ENCODE results near the gene PCSK6.

PCSK6 gene

GRCh38 chr15:101453123-101454120, 36.1 kb downstream of the PCSK6 start:
- no peak for DNase-seq (ENCODE audit: low read depth)
- TF ChIP-seq CTCF (IDR thresholded peaks at IDR 0.05; ENCODE audit: low read length, missing control alignments): no peak
- H3K4me3 ChIP-seq (replicated peaks; ENCODE audit: low read depth, low read length): no peak overlapping the region

- H3K4me3 ChIP-seq (replicated peaks; ENCODE audit: low read depth, low read length): no peak overlapping the region
- TF ChIP-seq CTCF (IDR thresholded peaks at IDR 0.05; ENCODE audit: low read length, missing control alignments): no peak
- no peak for DNase-seq (ENCODE audit: low read depth)
Measured at GRCh38 chr15:101452572-101452971, 36.9 kb downstream of the PCSK6 start.

GRCh38 chr15:101451846-101452245, 37.7 kb downstream of the PCSK6 start:
- TF ChIP-seq CTCF (IDR thresholded peaks at IDR 0.05; ENCODE audit: low read length, missing control alignments): no peak
- no peak for DNase-seq (ENCODE audit: low read depth)
- H3K4me3 ChIP-seq (replicated peaks; ENCODE audit: low read depth, low read length): no peak overlapping the region

GRCh38 chr15:101451266-101451799, 38.2 kb downstream of the PCSK6 start:
- peak; percentile 82 for DNase-seq (ENCODE audit: low read depth)
- no peak for TF ChIP-seq CTCF (IDR thresholded peaks at IDR 0.05; ENCODE audit: low read length, missing control alignments)
- H3K4me3 ChIP-seq (replicated peaks; ENCODE audit: low read depth, low read length): no peak overlapping the region

GRCh38 chr15:101450403-101451265, 38.9 kb downstream of the PCSK6 start:
- no peak overlapping the region for H3K4me3 ChIP-seq (replicated peaks; ENCODE audit: low read depth, low read length)
- no peak for TF ChIP-seq CTCF (IDR thresholded peaks at IDR 0.05; ENCODE audit: low read length, missing control alignments)
- DNase-seq (ENCODE audit: low read depth): no peak

GRCh38 chr15:101449471-101450402, 39.8 kb downstream of the PCSK6 start:
- H3K4me3 ChIP-seq (replicated peaks; ENCODE audit: low read depth, low read length): no peak overlapping the region
- DNase-seq (ENCODE audit: low read depth): no peak
- TF ChIP-seq CTCF (IDR thresholded peaks at IDR 0.05; ENCODE audit: low read length, missing control alignments): no peak

Data from fibroblast of pulmonary artery (primary cell).